HepG2 (cell line): ENCODE measurements around the gene NDUFV1. TPM values are rescaled to one million over a fixed set of nuclear protein-coding genes. Genes with fewer than 3 reads are reported as not detected.
A peak's percentile ranks its signal among the peaks of the same experiment; 100 is the strongest.

Experiments used
- ATAC-seq: fragments of 200-7000 bp; cut with Tn5 transposase; 3 replicates; pipeline ENCODE4 v1.9.1; 2020; ENCODE audit warnings: mild to moderate bottlenecking, moderate library complexity
- BruUV-seq: library from RNA; stranded (reverse); fragments of 400-500 nt; replicated peaks from 2 replicates; lab custom pipeline; 2021; lab: Mats Ljungman, UMichigan
- CTCF ChIA-PET: fragments of 300-600 bp; formaldehyde crosslinking; extraction: SDS; loops from one replicate; lab custom pipeline; 2021; ENCODE audit warnings: low total read pairs, inconsistent platforms, low intra/inter-chr PET ratio; lab: Yijun Ruan, JAX
- POLR2A ChIA-PET: fragments of 350-600 bp; sonication (Branson Sonifier 250); formaldehyde crosslinking; loops from one replicate; lab custom pipeline; 2020; ENCODE audit warnings: antibody characterized with exemption, inconsistent platforms; lab: Yijun Ruan, JAX
- DNase-seq: peaks from one replicate; pipeline ENCODE4 v3.0.0-alpha.2; 2015; ENCODE audit warnings: low spot score
- FAIRE-seq: peaks from 3 replicates; lab custom pipeline; 2011; peaks lifted over from hg19 to GRCh38; lab: Jason Lieb, UNC
- H2AFZ ChIP-seq: one replicate; pipeline ENCODE4 v1.6.1; 2011; ENCODE audit warnings: low read length, inconsistent platforms
- H3K27ac ChIP-seq: fragments of 300-600 bp; 3 replicates; pipeline ENCODE4 v1.8.0; 2011; ENCODE audit warnings: mixed run types, mild to moderate bottlenecking, mixed read lengths, low read length, inconsistent platforms; ENCODE audit not compliant: insufficient read depth; ENCODE audit errors: extremely low read length
- H3K27me3 ChIP-seq, 2 experiments: fragments of 200-600 bp in 1 of 2; 2 replicates in 1 of 2; 3 replicates in 1 of 2; pipeline versions ENCODE4 v1.6.0 to v1.8.0; 2011; ENCODE audit warnings: low read length in 2 of 2, mild to moderate bottlenecking in 2 of 2, moderate library complexity in 2 of 2, inconsistent platforms in 1 of 2; ENCODE audit not compliant: insufficient read depth in 2 of 2, control insufficient read depth in 1 of 2
- H3K36me3 ChIP-seq, 2 experiments: fragments of 200-600 bp in 1 of 2; replicated peaks in 1 of 2; 2 replicates in 1 of 2; 3 replicates in 1 of 2; pipeline versions ENCODE4 v1.5.1 to v1.8.0; 2011; ENCODE audit warnings: low read length in 2 of 2, inconsistent platforms in 1 of 2; ENCODE audit not compliant: insufficient read depth in 2 of 2, control insufficient read depth in 1 of 2
- H3K4me1 ChIP-seq: 2 replicates; pipeline ENCODE4 v1.5.1; 2012; ENCODE audit warnings: low read length, inconsistent platforms; ENCODE audit not compliant: insufficient read depth
- H3K4me2 ChIP-seq: 2 replicates; pipeline ENCODE4 v1.6.0; 2011; ENCODE audit warnings: low read depth, low read length, inconsistent platforms
- H3K4me3 ChIP-seq, 3 experiments: fragments of 200-600 bp in 1 of 3; sonication (generic), shearing (Covaris generic) in 1 of 3; replicated peaks in 1 of 3; 2 replicates each; pipeline ENCODE4 v1.5.1; 2011 to 2016; ENCODE audit warnings: low read length in 3 of 3, inconsistent platforms in 2 of 3, low read depth in 2 of 3, mild to moderate bottlenecking in 2 of 3, control low read depth in 1 of 3, mixed read lengths in 1 of 3; ENCODE audit not compliant: insufficient read depth in 1 of 3
- H3K79me2 ChIP-seq: one replicate; pipeline ENCODE4 v1.6.1; 2011; ENCODE audit warnings: low read length, inconsistent platforms; ENCODE audit not compliant: insufficient read depth
- H3K9ac ChIP-seq: 2 replicates; pipeline ENCODE4 v1.6.0; 2011; ENCODE audit warnings: mild to moderate bottlenecking, low read depth, low read length, inconsistent platforms; ENCODE audit not compliant: insufficient read depth
- H3K9me3 ChIP-seq: 2 replicates; pipeline ENCODE4 v1.5.1; 2012; ENCODE audit warnings: mild to moderate bottlenecking, low read length
- H4K20me1 ChIP-seq: 2 replicates; pipeline ENCODE4 v1.6.0; 2011; ENCODE audit warnings: inconsistent platforms, mild to moderate bottlenecking, low read length, moderate library complexity; ENCODE audit not compliant: insufficient read depth
- CTCF ChIP-seq: sonication (generic); formaldehyde crosslinking; IDR thresholded peaks from 2 replicates; pipeline ENCODE4 v1.5.0; 2020; ENCODE audit warnings: mild to moderate bottlenecking, missing genetic modification reagents, moderate library complexity
- EEA1 ChIP-seq: sonication (generic); formaldehyde crosslinking; IDR thresholded peaks from 2 replicates; pipeline ENCODE4 v1.5.1; 2020; ENCODE audit warnings: mild to moderate bottlenecking, missing genetic modification reagents, borderline replicate concordance
- EZH2 ChIP-seq: conservative IDR thresholded peaks from 2 replicates; pipeline ENCODE4 v1.6.1; 2012; ENCODE audit warnings: mild to moderate bottlenecking, low read depth, low read length, moderate library complexity
- HNRNPL ChIP-seq: fragments of 200-400 bp; formaldehyde crosslinking; IDR thresholded peaks from 2 replicates; pipeline ENCODE4 v1.6.1; 2017; ENCODE audit warnings: mild to moderate bottlenecking, low read depth, low read length
- KDM5B ChIP-seq: sonication (generic); formaldehyde crosslinking; IDR thresholded peaks from 2 replicates; pipeline ENCODE4 v1.4.0; 2020; ENCODE audit warnings: missing genetic modification reagents, mild to moderate bottlenecking, borderline replicate concordance
- KMT2B ChIP-seq: IDR thresholded peaks from 2 replicates; pipeline ENCODE4 v1.6.1; 2016; ENCODE audit warnings: missing genetic modification reagents, missing compliant biosample characterization
- NFYC ChIP-seq: IDR thresholded peaks from 2 replicates; pipeline ENCODE4 v1.6.1; 2016; ENCODE audit warnings: missing genetic modification reagents, missing compliant biosample characterization
- PHF8 ChIP-seq: sonication (generic); formaldehyde crosslinking; IDR thresholded peaks from 2 replicates; pipeline ENCODE4 v1.5.0; 2020; ENCODE audit warnings: missing genetic modification reagents
- SOX6 ChIP-seq, 2 experiments: fragments of 450-650 bp in 1 of 2; sonication (generic) in 1 of 2; formaldehyde crosslinking in 1 of 2; IDR thresholded peaks; 2 replicates each; pipeline versions ENCODE4 v1.4.0 to v1.6.1; 2017 to 2020; ENCODE audit warnings: antibody characterized with exemption in 1 of 2, mild to moderate bottlenecking in 1 of 2, missing genetic modification reagents in 1 of 2
- STAG1 ChIP-seq: sonication (generic); formaldehyde crosslinking; IDR thresholded peaks from 2 replicates; pipeline ENCODE4 v1.4.0; 2020; ENCODE audit warnings: missing genetic modification reagents
- YY1 ChIP-seq: IDR thresholded peaks from 2 replicates; pipeline ENCODE4 v1.6.1; 2011; ENCODE audit warnings: low read length, low read depth, moderate library complexity, mild to moderate bottlenecking; ENCODE audit not compliant: insufficient read depth, insufficient replicate concordance
- ZFY ChIP-seq: sonication (generic); formaldehyde crosslinking; IDR thresholded peaks from 2 replicates; pipeline ENCODE4 v1.4.0; 2020; ENCODE audit warnings: missing genetic modification reagents
- ZMYM3 ChIP-seq: sonication (generic); formaldehyde crosslinking; IDR thresholded peaks from 2 replicates; pipeline ENCODE4 v1.5.1; 2020; ENCODE audit warnings: mild to moderate bottlenecking, missing genetic modification reagents
- ZNF749 ChIP-seq: sonication (generic); formaldehyde crosslinking; IDR thresholded peaks from 2 replicates; pipeline ENCODE4 v1.8.0; 2022; ENCODE audit warnings: mild to moderate bottlenecking, missing genetic modification reagents, moderate library complexity, borderline replicate concordance
- WGBS: methylation state at CpG from one replicate; pipeline ENCODE4 v1.1.6; 2017; ENCODE audit warnings: low lambda C conversion rate; 5-methylcytosine and 5-hydroxymethylcytosine counted together
- in situ Hi-C: cut with HindIII; loops from 2 replicates; pipeline ENCODE4 v1.10.0; 2017; ENCODE audit warnings: low pct_unique_long_range_greater_than_20kb; ENCODE audit not compliant: extremely low pct_ligation_motif_present
- intact Hi-C: fragments of 100-400 bp; cut with micrococcal nuclease; formaldehyde crosslinking; loops from one replicate; pipeline ENCODE4 v1.10.0; 2022; ENCODE audit not compliant: unreplicated experiment
- polyA plus RNA-seq, 8 experiments: library from polyadenylated mRNA; depleted of rRNA in 3 of 8; stranded (reverse) in 7 of 8; unstranded in 1 of 8; fragments of >200 nt; fragmentation: Illumina TruSeq in 4 of 8; extraction: Trizol in 4 of 8; gene quantifications; 2 replicates each; pipeline versions ENCODE4 v1.2.1 to v1.2.3, GENCODE V29; 2011 to 2016; ENCODE audit warnings: low read depth in 4 of 8, missing spikeins in 1 of 8, mixed read lengths in 1 of 8; ENCODE audit not compliant: insufficient read depth in 1 of 8
- total RNA-seq, 5 experiments: library from RNA; depleted of rRNA; stranded (reverse); fragments of >200 nt; fragmentation: Illumina TruSeq; extraction: Trizol; gene quantifications; 2 replicates each; pipeline ENCODE4 v1.2.3, GENCODE V29; 2016; ENCODE audit warnings: low read depth in 1 of 5
- TF ChIP-seq, protein P1 (sequence below): sonication (generic); formaldehyde crosslinking; IDR thresholded peaks from 2 replicates; pipeline ENCODE4 v1.8.1; 2023; ENCODE audit warnings: mild to moderate bottlenecking, inconsistent platforms, moderate library complexity, missing genetic modification reagents, borderline replicate concordance

Gene NDUFV1
- total and polyA plus RNA-seq, 2 of the 13 experiments (the other 11 are each of a cell fraction or from before 2014, with no cell fraction given) = 88.9 to 137 TPM

DNA sequence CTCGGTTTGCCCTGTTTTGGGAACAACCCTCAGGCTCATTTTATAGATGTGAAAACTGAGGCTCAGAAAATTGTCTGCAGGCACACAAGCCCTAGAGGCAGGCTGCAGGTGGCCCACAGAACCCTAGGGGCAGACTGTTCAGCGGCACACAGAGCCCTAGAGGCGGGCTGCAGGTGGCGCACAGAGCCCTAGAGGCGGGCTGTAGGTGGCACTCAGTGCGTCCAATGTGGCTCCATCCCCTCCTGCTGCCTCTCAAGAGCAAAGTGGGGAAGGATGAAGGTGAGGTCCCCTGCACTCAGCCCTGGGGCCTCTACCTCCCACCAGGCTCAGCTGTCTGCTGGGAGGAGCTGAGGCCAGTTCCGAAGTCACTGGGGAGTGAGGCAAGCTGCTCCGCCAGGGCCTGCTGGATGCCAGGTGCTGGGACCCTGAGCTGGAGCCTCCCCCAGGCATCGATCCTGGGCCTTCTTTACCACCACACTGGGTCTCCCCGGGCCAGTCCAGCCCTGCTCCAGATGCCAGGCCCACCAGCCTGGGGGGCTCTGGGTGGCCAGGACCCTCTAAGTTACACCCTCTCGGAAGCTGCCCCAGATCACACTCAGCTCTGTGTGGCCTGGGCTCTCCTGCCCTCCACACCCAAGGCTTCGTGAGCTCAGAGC is 41.5 kb downstream of the NDUFV1 start:
- H2AFZ ChIP-seq = no peak overlapping the region
- no peak overlapping the region for H3K27ac ChIP-seq
- 27% methylated on average over 1 of the region's 12 CpGs for WGBS
- ChIA-PET POLR2A (interaction anchor here (2.3 kb wide), 1 partner anchor 17 kb away, joined by 27 read pairs; the partner anchor contains the start of gene NUDT8), CTCF (interaction anchor here (1.3 to 1.5 kb wide), 2 partner anchors 12 to 17 kb away, joined by 3 to 19 read pairs; no protein-coding TSS in a partner anchor)
- peak; percentile 99 for ATAC-seq
- in situ Hi-C loops = no loop called here
- H3K36me3 ChIP-seq = no peaks in the 10 kb centered on the region
- H3K9me3 ChIP-seq = no peaks in the 10 kb centered on the region
- peaks cover 26% of the 10 kb centered on the region for H3K4me1 ChIP-seq
- intact Hi-C loops = loop anchor here (1.0 kb wide), 1 partner anchor 11 kb away; no protein-coding TSS in a partner anchor
- H3K4me2 ChIP-seq = no peak overlapping the region
- H3K27me3 ChIP-seq = no peaks in the 10 kb centered on the region
- H3K9ac ChIP-seq = no peak overlapping the region
- no TSS peak for BruUV-seq
- no peaks in the 10 kb centered on the region for H3K79me2 ChIP-seq
- FAIRE-seq = peak; percentile 51
- peak; percentile 56 for DNase-seq
- H4K20me1 ChIP-seq = no peaks in the 10 kb centered on the region
- no peak overlapping the region for H3K4me3 ChIP-seq
- TF ChIP-seq HNRNPL = peak; percentile 62; the same call in 1 of the 2 replicates
- no peak for TF ChIP-seq ZFY
- TF ChIP-seq YY1 = peak; percentile 27
- TF ChIP-seq, protein P1, sequence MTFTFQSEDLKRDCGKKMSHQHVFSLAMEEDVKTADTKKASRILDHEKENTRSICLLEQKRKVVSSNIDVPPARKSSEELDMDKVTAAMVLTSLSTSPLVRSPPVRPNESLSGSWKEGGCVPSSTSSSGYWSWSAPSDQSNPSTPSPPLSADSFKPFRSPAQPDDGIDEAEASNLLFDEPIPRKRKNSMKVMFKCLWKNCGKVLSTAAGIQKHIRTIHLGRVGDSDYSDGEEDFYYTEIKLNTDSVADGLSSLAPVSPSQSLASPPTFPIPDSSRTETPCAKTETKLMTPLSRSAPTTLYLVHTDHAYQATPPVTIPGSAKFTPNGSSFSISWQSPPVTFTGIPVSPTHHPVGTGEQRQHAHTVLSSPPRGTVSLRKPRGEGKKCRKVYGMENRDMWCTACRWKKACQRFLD (CRISPR knock-in tag) = no peak
- TF ChIP-seq STAG1 (CRISPR knock-in tag) = peak; percentile 57
- TF ChIP-seq PHF8 = no peak
- TF ChIP-seq ZMYM3 (CRISPR knock-in tag) = peak; percentile 41; the same call in 1 of the 2 replicates
- no peak for TF ChIP-seq EZH2
- peak; percentile 37; the same call in 1 of the 2 replicates for TF ChIP-seq KDM5B (CRISPR knock-in tag)
- no peak for TF ChIP-seq KMT2B (CRISPR knock-in tag)
- no peak for TF ChIP-seq ZNF749
- TF ChIP-seq NFYC (CRISPR knock-in tag) = no peak
- TF ChIP-seq EEA1 (CRISPR knock-in tag) = no peak
- TF ChIP-seq CTCF (CRISPR knock-in tag) = peak; percentile 81
- TF ChIP-seq SOX6 (IDR thresholded peaks at IDR 0.05) = no peak
- no peak for TF ChIP-seq SOX6 (CRISPR knock-in tag; IDR thresholded peaks at IDR 0.05)
